Endothelial cell of umbilical vein (primary cell): ENCODE results near the gene SCN4A. TPM values are rescaled to one million over a fixed set of nuclear protein-coding genes. Genes with fewer than 3 reads are reported as not detected.

Experiments
- BruUV-seq: library from RNA; stranded (reverse); fragments of 400-500 nt; replicated peaks from 2 replicates; lab custom pipeline; 2021; lab: Mats Ljungman, UMichigan
- CTCF ChIA-PET: fragments of 300-600, 350-600 bp; sonication (Branson Sonifier 250); formaldehyde crosslinking; loops from one replicate; lab custom pipeline; 2021; ENCODE audit warnings: antibody characterized with exemption, inconsistent platforms; lab: Charles Lee
- POLR2A ChIA-PET: fragments of 300-600, 350-600 bp; sonication (Branson Sonifier 250); formaldehyde crosslinking; loops from one replicate; lab custom pipeline; 2021; ENCODE audit warnings: antibody characterized with exemption, inconsistent platforms; lab: Charles Lee
- DNase-seq: peaks from one replicate; pipeline ENCODE4 v3.0.0-alpha.2; 2011; ENCODE audit warnings: low read depth, low spot score
- FAIRE-seq: peaks from 2 replicates; lab custom pipeline; 2011; peaks lifted over from hg19 to GRCh38; lab: Jason Lieb, UNC
- H2AFZ ChIP-seq: 2 replicates; pipeline ENCODE4 v1.6.0; 2012; ENCODE audit warnings: low read depth, low read length, control low read depth, inconsistent platforms
- H3K27ac ChIP-seq: 2 replicates; pipeline ENCODE4 v1.5.1; 2011; ENCODE audit warnings: low read depth, mild to moderate bottlenecking, control low read depth, low read length, moderate library complexity; ENCODE audit not compliant: insufficient read depth
- H3K27me3 ChIP-seq, 2 experiments: 2 replicates each; pipeline versions ENCODE4 v1.6.0 to v1.6.1; 2011; ENCODE audit warnings: low read length in 2 of 2, mixed read lengths in 1 of 2; ENCODE audit not compliant: control insufficient read depth in 2 of 2, insufficient read depth in 2 of 2
- H3K36me3 ChIP-seq, 2 experiments: 2 replicates in 1 of 2; 3 replicates in 1 of 2; pipeline ENCODE4 v1.5.1; 2011; ENCODE audit warnings: low read length in 2 of 2, mild to moderate bottlenecking in 1 of 2, moderate library complexity in 1 of 2; ENCODE audit not compliant: control insufficient read depth in 2 of 2, insufficient read depth in 2 of 2; ENCODE audit errors: extremely low read depth in 1 of 2
- H3K4me1 ChIP-seq: 3 replicates; pipeline ENCODE4 v1.5.1; 2011; ENCODE audit warnings: mild to moderate bottlenecking, low read length; ENCODE audit not compliant: control insufficient read depth, insufficient read depth; ENCODE audit errors: extremely low read depth
- H3K4me2 ChIP-seq: 2 replicates; pipeline ENCODE4 v1.6.1; 2011; ENCODE audit warnings: low read length, control low read depth, mixed read lengths; ENCODE audit not compliant: insufficient read depth
- H3K4me3 ChIP-seq, 3 experiments: fragments of 200-600 bp in 1 of 3; sonication (generic), shearing (Covaris generic) in 1 of 3; replicated peaks in 1 of 3; 2 replicates each; pipeline ENCODE4 v1.5.1; 2011 to 2016; ENCODE audit warnings: control low read depth in 3 of 3, low read length in 3 of 3, mild to moderate bottlenecking in 2 of 3, inconsistent platforms in 1 of 3, low read depth in 1 of 3, moderate library complexity in 1 of 3; ENCODE audit not compliant: insufficient read depth in 1 of 3
- H3K79me2 ChIP-seq: 2 replicates; pipeline ENCODE4 v1.6.0; 2012; ENCODE audit warnings: low read length, inconsistent platforms; ENCODE audit not compliant: control insufficient read depth, insufficient read depth
- H3K9ac ChIP-seq: replicated peaks from 2 replicates; pipeline ENCODE3; 2011; ENCODE audit warnings: low read length, control low read depth; ENCODE audit not compliant: insufficient read depth; ENCODE audit errors: extremely low read depth
- H3K9me1 ChIP-seq: replicated peaks from 3 replicates; pipeline ENCODE4 v1.6.0; 2011; ENCODE audit warnings: mild to moderate bottlenecking, low read length; ENCODE audit not compliant: control insufficient read depth, insufficient read depth; ENCODE audit errors: extremely low read depth
- H3K9me3 ChIP-seq: replicated peaks from 2 replicates; pipeline ENCODE4 v1.5.1; 2012; ENCODE audit warnings: low read length, inconsistent platforms; ENCODE audit not compliant: control insufficient read depth, insufficient read depth
- H4K20me1 ChIP-seq: replicated peaks from 2 replicates; pipeline ENCODE3; 2011; ENCODE audit warnings: mild to moderate bottlenecking, low read length; ENCODE audit not compliant: control insufficient read depth, insufficient read depth; ENCODE audit errors: extremely low read depth
- EZH2 ChIP-seq: IDR thresholded peaks from 2 replicates; pipeline ENCODE4 v1.6.1; 2012; ENCODE audit warnings: borderline replicate concordance, low read depth, mild to moderate bottlenecking, moderate library complexity, low read length, inconsistent platforms; ENCODE audit not compliant: severe bottlenecking
- FOS ChIP-seq: IDR thresholded peaks from 2 replicates; pipeline ENCODE4 v1.6.1; 2011; ENCODE audit warnings: mild to moderate bottlenecking, low read length, moderate library complexity, borderline replicate concordance; ENCODE audit not compliant: insufficient read depth
- GATA2 ChIP-seq: IDR thresholded peaks from 2 replicates; pipeline ENCODE4 v1.7.0; 2011; ENCODE audit warnings: low read depth, mild to moderate bottlenecking, moderate library complexity, mixed read lengths, low read length; ENCODE audit not compliant: insufficient read length, insufficient read depth
- JUN ChIP-seq: IDR thresholded peaks from 2 replicates; pipeline ENCODE4 v1.6.1; 2011; ENCODE audit warnings: borderline replicate concordance, low read depth; ENCODE audit not compliant: insufficient read length, insufficient read depth
- MYC ChIP-seq: IDR thresholded peaks from one replicate; pipeline ENCODE4 v1.6.1; 2011; ENCODE audit warnings: mild to moderate bottlenecking, low read depth, low read length
- POLR2A ChIP-seq: IDR thresholded peaks from 2 replicates; pipeline ENCODE4 v1.6.1; 2012; ENCODE audit warnings: low read depth, mild to moderate bottlenecking, control low read depth, low read length
- POLR2AphosphoS5 ChIP-seq: IDR thresholded peaks from 2 replicates; pipeline ENCODE4 v1.6.1; 2012; ENCODE audit warnings: low read depth, mild to moderate bottlenecking, control low read depth, low read length, moderate library complexity; ENCODE audit not compliant: insufficient read depth
- dilution Hi-C: fragments of 300-500 bp; cut with MboI; formaldehyde crosslinking; loops from one replicate; pipeline ENCODE4 v1.15.0; 2019; ENCODE audit warnings: low sequenced_read_pairs; ENCODE audit not compliant: extremely low pct_ligation_motif_present
- intact Hi-C: fragments of 100-400 bp; cut with micrococcal nuclease; formaldehyde crosslinking; loops from one replicate; pipeline ENCODE4 v1.10.0; 2022
- polyA plus RNA-seq, 4 experiments: library from polyadenylated mRNA; depleted of rRNA in 3 of 4; stranded (reverse) in 3 of 4; unstranded in 1 of 4; fragments of >200 nt; gene quantifications; 2 replicates each; pipeline versions ENCODE4 v1.2.1 to v1.2.3, GENCODE V29; 2011 to 2012; ENCODE audit warnings: missing spikeins in 1 of 4
- total RNA-seq: library from RNA; stranded (reverse); gene quantifications from 2 replicates; pipeline ENCODE4 v1.2.3, GENCODE V29; 2021
- TF ChIP-seq, protein P1 (sequence below), 2 donors: IDR thresholded peaks; 1 replicate in 1 of 2; 2 replicates in 1 of 2; pipeline ENCODE4 v1.5.1; 2011; ENCODE audit warnings: low read length in 2 of 2, mild to moderate bottlenecking in 2 of 2, moderate library complexity in 2 of 2, control low read depth in 1 of 2, inconsistent platforms in 1 of 2, low read depth in 1 of 2; ENCODE audit not compliant: insufficient read depth in 1 of 2; ENCODE audit errors: extremely low read depth in 1 of 2
- TF ChIP-seq, protein P2 (sequence below): IDR thresholded peaks from 2 replicates; pipeline ENCODE4 v1.6.1; 2011; ENCODE audit not compliant: insufficient read depth, insufficient read length

SCN4A gene
- total and polyA plus RNA-seq, 2 donors (not counting 3 experiments of a cell fraction or from before 2014, with no cell fraction given): 0.01 to 0.40 TPM

DNA sequence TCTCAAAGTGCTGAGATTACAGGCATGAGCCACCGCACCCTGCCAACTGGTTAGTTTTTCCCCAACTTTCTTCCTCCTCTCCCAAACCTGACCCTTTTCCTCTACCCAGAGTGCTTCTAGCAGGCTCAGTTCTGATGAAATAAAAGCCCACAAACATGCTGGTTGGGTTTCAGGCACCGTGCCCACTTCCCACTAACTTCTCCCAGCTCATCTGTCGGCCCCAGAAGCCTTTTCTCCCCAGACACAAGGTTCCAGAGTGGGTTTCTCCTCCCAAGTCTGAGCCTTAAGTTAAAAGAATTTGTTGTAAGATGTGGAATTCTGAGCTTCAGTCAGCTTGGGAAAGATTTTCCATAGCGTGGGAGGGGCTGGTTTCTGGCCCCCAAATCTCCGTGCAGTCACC lies 11.5 kb upstream of the SCN4A start:
- no peaks in the 10 kb centered on the region for H4K20me1 ChIP-seq
- H2AFZ ChIP-seq: no peak overlapping the region
- H3K27ac ChIP-seq: no peak overlapping the region
- intact Hi-C loops: no loop called here
- H3K9ac ChIP-seq: no peak overlapping the region
- H3K27me3 ChIP-seq: no peaks in the 10 kb centered on the region
- FAIRE-seq (no peak), DNase-seq (no peak)
- CTCF ChIA-PET: interaction anchor here (0.6 to 12.0 kb wide), 8 partner anchors 8 to 149 kb away, joined by 3 to 183 read pairs (median 5); partner anchors contain the start of gene GH1
- no peaks in the 10 kb centered on the region for H3K36me3 ChIP-seq
- H3K9me1 ChIP-seq: no peaks in the 10 kb centered on the region
- no TSS peak for BruUV-seq
- dilution Hi-C loops: no loop called here
- no peak overlapping the region for H3K4me3 ChIP-seq
- no peak for TF ChIP-seq GATA2
- no peak for TF ChIP-seq EZH2
- TF ChIP-seq JUN: no peak
- TF ChIP-seq FOS: no peak
- no peak for TF ChIP-seq POLR2A
- TF ChIP-seq, protein P1, sequence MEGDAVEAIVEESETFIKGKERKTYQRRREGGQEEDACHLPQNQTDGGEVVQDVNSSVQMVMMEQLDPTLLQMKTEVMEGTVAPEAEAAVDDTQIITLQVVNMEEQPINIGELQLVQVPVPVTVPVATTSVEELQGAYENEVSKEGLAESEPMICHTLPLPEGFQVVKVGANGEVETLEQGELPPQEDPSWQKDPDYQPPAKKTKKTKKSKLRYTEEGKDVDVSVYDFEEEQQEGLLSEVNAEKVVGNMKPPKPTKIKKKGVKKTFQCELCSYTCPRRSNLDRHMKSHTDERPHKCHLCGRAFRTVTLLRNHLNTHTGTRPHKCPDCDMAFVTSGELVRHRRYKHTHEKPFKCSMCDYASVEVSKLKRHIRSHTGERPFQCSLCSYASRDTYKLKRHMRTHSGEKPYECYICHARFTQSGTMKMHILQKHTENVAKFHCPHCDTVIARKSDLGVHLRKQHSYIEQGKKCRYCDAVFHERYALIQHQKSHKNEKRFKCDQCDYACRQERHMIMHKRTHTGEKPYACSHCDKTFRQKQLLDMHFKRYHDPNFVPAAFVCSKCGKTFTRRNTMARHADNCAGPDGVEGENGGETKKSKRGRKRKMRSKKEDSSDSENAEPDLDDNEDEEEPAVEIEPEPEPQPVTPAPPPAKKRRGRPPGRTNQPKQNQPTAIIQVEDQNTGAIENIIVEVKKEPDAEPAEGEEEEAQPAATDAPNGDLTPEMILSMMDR (IDR thresholded peaks at IDR 0.05; ENCODE audit: extremely low read depth in 1 of 2, insufficient read depth in 1 of 2, low read depth in 1 of 2, low read length in 2 of 2): no peak
- TF ChIP-seq, protein P2, sequence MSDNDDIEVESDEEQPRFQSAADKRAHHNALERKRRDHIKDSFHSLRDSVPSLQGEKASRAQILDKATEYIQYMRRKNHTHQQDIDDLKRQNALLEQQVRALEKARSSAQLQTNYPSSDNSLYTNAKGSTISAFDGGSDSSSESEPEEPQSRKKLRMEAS: no peak
- TF ChIP-seq POLR2AphosphoS5: no peak
- no peak for TF ChIP-seq MYC
- no peaks in the 10 kb centered on the region for H3K79me2 ChIP-seq
- H3K4me2 ChIP-seq: no peak overlapping the region
- POLR2A ChIA-PET: no interaction called here
- H3K9me3 ChIP-seq: peaks cover 2% of the 10 kb centered on the region
- H3K4me1 ChIP-seq: peaks cover 21% of the 10 kb centered on the region
